Measurements from ENCODE around the gene HNRNPD. TPM values are rescaled to one million over a fixed set of nuclear protein-coding genes. Genes with fewer than 3 reads are reported as not detected.

The HNRNPD gene
- total and polyA plus RNA-seq, 10 of the 15 experiments (the other 5 are each of a cell fraction or from before 2014, with no cell fraction given), result 76.6 to 882 (median 265) TPM

DNA sequence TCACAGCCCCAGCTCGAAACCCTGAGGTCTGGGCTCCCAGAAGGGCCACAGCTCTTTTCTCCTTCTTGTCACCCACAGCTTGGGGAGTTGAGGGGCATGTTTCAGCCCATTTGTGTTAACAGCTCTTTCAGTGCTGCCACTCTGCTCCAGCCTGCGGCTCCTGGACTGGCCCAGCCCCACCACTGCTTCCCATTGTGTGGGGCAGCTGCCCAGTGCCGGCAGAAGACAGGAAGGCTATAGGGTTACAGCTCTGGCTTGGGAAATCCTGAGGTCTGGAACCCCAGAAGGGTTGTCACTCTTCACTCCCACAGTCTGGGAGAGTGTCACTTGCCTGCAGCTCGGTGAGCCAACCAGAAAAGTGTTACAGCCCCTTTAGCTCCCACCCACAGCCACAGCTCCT, 7.0 kb upstream of the HNRNPD start:
- Histone ChIP-seq H3K27ac (ENCODE audit: control insufficient read depth, insufficient read depth) (no peak overlapping the region), H3K4me2 (ENCODE audit: control insufficient read depth, insufficient read depth) (no peak overlapping the region), H3K4me1 (ENCODE audit: control insufficient read depth, insufficient read depth, low read length) (peaks cover 6% of the 10 kb centered on the region), H3K4me3 (no peak overlapping the region), H3K27me3 (replicated peaks in 1 of 2; ENCODE audit: control insufficient read depth in 2 of 2, insufficient read depth in 2 of 2, low read length in 1 of 2) (no peaks in the 10 kb centered on the region), H3K79me2 (ENCODE audit: control insufficient read depth, insufficient read depth, low read length) (peaks cover 10% of the 10 kb centered on the region), H3K9ac (ENCODE audit: control insufficient read depth, insufficient read depth, low read length) (no peak overlapping the region), H2AFZ (ENCODE audit: control insufficient read depth, low read depth, low read length) (no peak overlapping the region), H3K36me3 (ENCODE audit: control insufficient read depth in 2 of 2, insufficient read depth in 2 of 2, low read length in 1 of 2) (no peaks in the 10 kb centered on the region), H3K9me3 (replicated peaks; ENCODE audit: control insufficient read depth, insufficient read depth, low read length) (peaks cover 2% of the 10 kb centered on the region; the same call in 2 of the 3 replicates), H4K20me1 (ENCODE audit: control insufficient read depth, insufficient read depth) (no peaks in the 10 kb centered on the region)
- in situ Hi-C loops (cut with MboI) (no loop called here), intact Hi-C loops (cut with micrococcal nuclease; ENCODE audit: unreplicated experiment) (no loop called here)
- DNase-seq (ENCODE audit: low read depth, low spot score) (no peak), FAIRE-seq (no peak), ATAC-seq (no peak)
- BruUV-seq (replicated peaks), result no TSS peak
- ChIA-PET POLR2A (interaction anchor here (1.2 kb wide), 1 partner anchor 49 kb away, joined by 7 read pairs; the partner anchor contains the start of gene HNRNPDL), RAD21 (ENCODE audit: unreplicated experiment) (no interaction called here), CTCF (interaction anchor here (1.9 kb wide), 1 partner anchor 20 kb away, joined by 7 read pairs; no protein-coding TSS in a partner anchor), SMC1A (ENCODE audit: uncharacterized antibody, unreplicated experiment) (no interaction called here)
- TF ChIP-seq ZNF622 (IDR thresholded peaks at IDR 0.05) (no peak), STAT3 (IDR thresholded peaks at IDR 0.05; ENCODE audit: low read depth, low read length) (no peak), SMAD1 (IDR thresholded peaks at IDR 0.05; ENCODE audit: low read depth, partially characterized antibody) (no peak), POU2F2 (IDR thresholded peaks at IDR 0.05; ENCODE audit: borderline replicate concordance, low read depth, low read length) (no peak), SIX5 (IDR thresholded peaks at IDR 0.05; ENCODE audit: low read depth, low read length, severe bottlenecking) (no peak), TCF3 (IDR thresholded peaks at IDR 0.05; ENCODE audit: borderline replicate concordance, insufficient read depth, low read depth, low read length) (no peak), MYB (IDR thresholded peaks at IDR 0.05; ENCODE audit: borderline replicate concordance, low read depth, low read length) (no peak), MTA3 (IDR thresholded peaks at IDR 0.05; ENCODE audit: borderline replicate concordance, low read length) (no peak), CBX3 (IDR thresholded peaks at IDR 0.05; ENCODE audit: borderline replicate concordance, low read depth) (no peak), NFIC (IDR thresholded peaks at IDR 0.05; ENCODE audit: low read depth, low read length) (no peak), LARP7 (IDR thresholded peaks at IDR 0.05) (no peak), SP1 (IDR thresholded peaks at IDR 0.05; ENCODE audit: low read depth, low read length) (no peak)
- TF ChIP-seq, protein P1, sequence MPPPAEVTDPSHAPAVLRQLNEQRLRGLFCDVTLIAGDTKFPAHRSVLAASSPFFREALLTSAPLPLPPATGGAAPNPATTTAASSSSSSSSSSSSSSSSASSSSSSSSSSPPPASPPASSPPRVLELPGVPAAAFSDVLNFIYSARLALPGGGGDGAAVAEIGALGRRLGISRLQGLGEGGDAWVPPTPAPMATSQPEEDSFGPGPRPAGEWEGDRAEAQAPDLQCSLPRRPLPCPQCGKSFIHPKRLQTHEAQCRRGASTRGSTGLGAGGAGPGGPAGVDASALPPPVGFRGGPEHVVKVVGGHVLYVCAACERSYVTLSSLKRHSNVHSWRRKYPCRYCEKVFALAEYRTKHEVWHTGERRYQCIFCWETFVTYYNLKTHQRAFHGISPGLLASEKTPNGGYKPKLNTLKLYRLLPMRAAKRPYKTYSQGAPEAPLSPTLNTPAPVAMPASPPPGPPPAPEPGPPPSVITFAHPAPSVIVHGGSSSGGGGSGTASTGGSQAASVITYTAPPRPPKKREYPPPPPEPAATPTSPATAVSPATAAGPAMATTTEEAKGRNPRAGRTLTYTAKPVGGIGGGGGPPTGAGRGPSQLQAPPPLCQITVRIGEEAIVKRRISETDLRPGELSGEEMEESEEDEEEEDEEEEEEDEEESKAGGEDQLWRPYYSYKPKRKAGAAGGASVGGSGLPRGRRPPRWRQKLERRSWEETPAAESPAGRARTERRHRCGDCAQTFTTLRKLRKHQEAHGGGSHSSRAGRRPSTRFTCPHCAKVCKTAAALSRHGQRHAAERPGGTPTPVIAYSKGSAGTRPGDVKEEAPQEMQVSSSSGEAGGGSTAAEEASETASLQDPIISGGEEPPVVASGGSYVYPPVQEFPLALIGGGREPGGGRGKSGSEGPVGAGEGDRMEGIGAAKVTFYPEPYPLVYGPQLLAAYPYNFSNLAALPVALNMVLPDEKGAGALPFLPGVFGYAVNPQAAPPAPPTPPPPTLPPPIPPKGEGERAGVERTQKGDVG (CRISPR knock-in tag; IDR thresholded peaks at IDR 0.05), result no peak
- TF ChIP-seq, protein P2, sequence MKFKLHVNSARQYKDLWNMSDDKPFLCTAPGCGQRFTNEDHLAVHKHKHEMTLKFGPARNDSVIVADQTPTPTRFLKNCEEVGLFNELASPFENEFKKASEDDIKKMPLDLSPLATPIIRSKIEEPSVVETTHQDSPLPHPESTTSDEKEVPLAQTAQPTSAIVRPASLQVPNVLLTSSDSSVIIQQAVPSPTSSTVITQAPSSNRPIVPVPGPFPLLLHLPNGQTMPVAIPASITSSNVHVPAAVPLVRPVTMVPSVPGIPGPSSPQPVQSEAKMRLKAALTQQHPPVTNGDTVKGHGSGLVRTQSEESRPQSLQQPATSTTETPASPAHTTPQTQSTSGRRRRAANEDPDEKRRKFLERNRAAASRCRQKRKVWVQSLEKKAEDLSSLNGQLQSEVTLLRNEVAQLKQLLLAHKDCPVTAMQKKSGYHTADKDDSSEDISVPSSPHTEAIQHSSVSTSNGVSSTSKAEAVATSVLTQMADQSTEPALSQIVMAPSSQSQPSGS (IDR thresholded peaks at IDR 0.05; ENCODE audit: low read length), result no peak
- 95% methylated on average over 4 of the region's 4 CpGs for WGBS (ENCODE audit: insufficient coverage, insufficient replicate concordance, low lambda C conversion rate, missing lambda C conversion rate)
